ENCODE data around the gene OR2AG1. TPM values are rescaled to one million over a fixed set of nuclear protein-coding genes. Genes with fewer than 3 reads are reported as not detected.

The OR2AG1 gene
- total and polyA plus RNA-seq, 3 donors from 2014 or later = not detected

GRCh38 chr11:6755303-6755952, 27.4 kb upstream of the OR2AG1 start:
- WGBS, 2 donors = 22 to 35% methylated on average over 5 of the region's 5 CpGs

GRCh38 chr11:6755953-6756347, 26.9 kb upstream of the OR2AG1 start:
- no peaks in the 10 kb centered on the region for H3K4me1 ChIP-seq
- H3K36me3 ChIP-seq (ENCODE audit: low read depth, missing control alignments) = no peaks in the 10 kb centered on the region
- intact Hi-C loops (cut with DNase I; ENCODE audit: low total_unique reads) = no loop called here
- H3K4me3 ChIP-seq = no peak overlapping the region
- no peak for DNase-seq
- no peaks in the 10 kb centered on the region for H3K9me3 ChIP-seq
- no peaks in the 10 kb centered on the region for H3K27me3 ChIP-seq
- TF ChIP-seq CTCF (IDR thresholded peaks at IDR 0.05) (no peak), POLR2A (IDR thresholded peaks at IDR 0.05) (no peak)
- 92 to 100% methylated on average over 1 of the region's 1 CpG for WGBS, 2 donors
- H3K27ac ChIP-seq = no peak overlapping the region

More at GRCh38 chr11:6755303-6755952, 27.4 kb upstream of the OR2AG1 start:
- no peaks in the 10 kb centered on the region for H3K4me1 ChIP-seq
- no peak overlapping the region for H3K4me3 ChIP-seq
- no peaks in the 10 kb centered on the region for H3K9me3 ChIP-seq
- no peaks in the 10 kb centered on the region for H3K36me3 ChIP-seq (ENCODE audit: low read depth, missing control alignments)
- no peaks in the 10 kb centered on the region for H3K27me3 ChIP-seq
- DNase-seq = peak; percentile 34
- intact Hi-C loops (cut with DNase I; ENCODE audit: low total_unique reads) = no loop called here
- no peak overlapping the region for H3K27ac ChIP-seq
- no peak for TF ChIP-seq POLR2A (IDR thresholded peaks at IDR 0.05)
- peak; percentile 30 to 87 (median 66) for TF ChIP-seq CTCF (IDR thresholded peaks at IDR 0.05)

GRCh38 chr11:6757373-6757967, 25.4 kb upstream of the OR2AG1 start:
- peak; percentile 75 for DNase-seq
- intact Hi-C loops (cut with DNase I; ENCODE audit: low total_unique reads) = no loop called here
- Histone ChIP-seq H3K9me3 (no peaks in the 10 kb centered on the region), H3K27me3 (no peaks in the 10 kb centered on the region), H3K4me3 (no peak overlapping the region), H3K36me3 (ENCODE audit: low read depth, missing control alignments) (no peaks in the 10 kb centered on the region), H3K4me1 (no peaks in the 10 kb centered on the region), H3K27ac (no peak overlapping the region)
- TF ChIP-seq POLR2A (IDR thresholded peaks at IDR 0.05) (no peak), CTCF (IDR thresholded peaks at IDR 0.05) (peak; percentile 38 to 54 (median 38))
- 50 to 54% methylated on average over 2 of the region's 2 CpGs for WGBS, 2 donors

GRCh38 chr11:6771926-6772893, 10.6 kb upstream of the OR2AG1 start, which contains the start of gene OR2AG2:
Gene OR2AG2 (minus strand): TSS chr11:6771976. CDS start chr11:6768957, 3,019 bp downstream.
- Histone ChIP-seq H3K27ac (no peak within 1 kb of the TSS), H3K4me3 (no peak within 1 kb of the TSS), H3K4me1 (no peaks in the 10 kb centered on the region), H3K27me3 (no peaks in the 10 kb centered on the region), H3K36me3 (ENCODE audit: low read depth, missing control alignments) (no peaks in the 10 kb centered on the region), H3K9me3 (no peaks in the 10 kb centered on the region)
- DNase-seq = peak; percentile 17
- TF ChIP-seq CTCF (IDR thresholded peaks at IDR 0.05) (no peak), POLR2A (IDR thresholded peaks at IDR 0.05) (no peak)
- 62 to 89% methylated on average over 3 to 4 of the region's 4 CpGs for WGBS, 2 donors
- intact Hi-C loops (cut with DNase I; ENCODE audit: low total_unique reads) = no loop called here

Measured in testis (tissue), 3 donors.